Ishikawa (cell line): ENCODE results near the gene ST6GALNAC3.

ENCODE experiments used
- CEBPB ChIP-seq: IDR thresholded peaks from 2 replicates; pipeline ENCODE4 v1.6.1; 2012
- CREB1 ChIP-seq: IDR thresholded peaks from 2 replicates; pipeline ENCODE4 v1.6.1; 2012; ENCODE audit warnings: low read depth
- EGR1 ChIP-seq: IDR thresholded peaks from 2 replicates; pipeline ENCODE4 v1.6.1; 2012
- EP300 ChIP-seq: IDR thresholded peaks from 2 replicates; pipeline ENCODE4 v1.6.1; 2012; ENCODE audit warnings: borderline replicate concordance
- FOXM1 ChIP-seq: IDR thresholded peaks from 2 replicates; pipeline ENCODE4 v1.6.1; 2012; ENCODE audit warnings: low read depth, borderline replicate concordance
- MAX ChIP-seq: IDR thresholded peaks from 2 replicates; pipeline ENCODE4 v1.6.1; 2012
- NFIC ChIP-seq: IDR thresholded peaks from 2 replicates; pipeline ENCODE4 v1.6.1; 2012
- RAD21 ChIP-seq: IDR thresholded peaks from 2 replicates; pipeline ENCODE4 v1.6.1; 2012; ENCODE audit warnings: low read depth
- REST ChIP-seq: IDR thresholded peaks from 2 replicates; pipeline ENCODE4 v1.6.1; 2012; ENCODE audit warnings: low read depth, mild to moderate bottlenecking
- TAF1 ChIP-seq: IDR thresholded peaks from 2 replicates; pipeline ENCODE4 v1.6.1; 2012; ENCODE audit warnings: low read depth, mild to moderate bottlenecking
- TCF12 ChIP-seq: IDR thresholded peaks from 2 replicates; pipeline ENCODE4 v1.6.1; 2012; ENCODE audit warnings: low read depth
- TEAD4 ChIP-seq: IDR thresholded peaks from 2 replicates; pipeline ENCODE4 v1.6.1; 2012
- USF1 ChIP-seq: IDR thresholded peaks from 2 replicates; pipeline ENCODE4 v1.6.1; 2012
- YY1 ChIP-seq: IDR thresholded peaks from 2 replicates; pipeline ENCODE4 v1.6.1; 2012; ENCODE audit warnings: low read depth
- ZBTB7A ChIP-seq: IDR thresholded peaks from 2 replicates; pipeline ENCODE4 v1.6.1; 2012; ENCODE audit warnings: low read depth

ST6GALNAC3 gene

GRCh38 chr1:76622774-76623528 lies 548.4 kb downstream of the ST6GALNAC3 start:
- TF ChIP-seq CEBPB (no peak), TAF1 (no peak), EGR1 (no peak), FOXM1 (no peak), TEAD4 (no peak), MAX (no peak)

GRCh38 chr1:76625886-76626678 lies 551.5 kb downstream of the ST6GALNAC3 start:
- TF ChIP-seq FOXM1 (no peak), EP300 (no peak), TAF1 (no peak), NFIC (no peak), RAD21 (no peak), YY1 (no peak), EGR1 (no peak), USF1 (no peak)

- TF ChIP-seq ZBTB7A, result no peak
- TF ChIP-seq USF1, result no peak
- no peak for TF ChIP-seq EP300
- no peak for TF ChIP-seq YY1
- no peak for TF ChIP-seq TCF12
- TF ChIP-seq NFIC, result no peak
- no peak for TF ChIP-seq TAF1
- TF ChIP-seq EGR1, result no peak
- TF ChIP-seq TEAD4, result no peak
- no peak for TF ChIP-seq CEBPB
- TF ChIP-seq CREB1, result no peak
- TF ChIP-seq MAX, result no peak
Observed at GRCh38 chr1:76627498-76627897, 553.0 kb downstream of the ST6GALNAC3 start.

GRCh38 chr1:76627901-76628300 lies 553.4 kb downstream of the ST6GALNAC3 start:
- TF ChIP-seq CEBPB, result no peak
- no peak for TF ChIP-seq EGR1
- no peak for TF ChIP-seq TEAD4
- no peak for TF ChIP-seq ZBTB7A
- no peak for TF ChIP-seq YY1
- TF ChIP-seq REST, result no peak
- TF ChIP-seq RAD21, result no peak
- no peak for TF ChIP-seq TCF12
- TF ChIP-seq FOXM1, result no peak
- TF ChIP-seq MAX, result no peak
- TF ChIP-seq CREB1, result no peak
- TF ChIP-seq NFIC, result no peak
- TF ChIP-seq USF1, result no peak
- no peak for TF ChIP-seq EP300
- TF ChIP-seq TAF1, result no peak

- TF ChIP-seq FOXM1 (no peak), REST (no peak), EP300 (no peak)
Observed at GRCh38 chr1:76632136-76632535, 557.6 kb downstream of the ST6GALNAC3 start.
